GM23338 (cell line): Measurements from ENCODE around the gene TEKT5. TPM values are rescaled to one million over a fixed set of nuclear protein-coding genes. Genes with fewer than 3 reads are reported as not detected.

Experiments used
- ATAC-seq: fragments of 200-7000 bp; cut with Tn5 transposase; 3 replicates; pipeline ENCODE4 v1.9.1; 2020
- DNase-seq: peaks from one replicate; pipeline ENCODE4 v3.0.0-alpha.2; 2015; ENCODE audit warnings: low spot score
- H2AFZ ChIP-seq: fragments of 200-600 bp; sonication (generic); 2 replicates; pipeline ENCODE4 v1.8.0; 2016; ENCODE audit warnings: antibody characterized with exemption, mild to moderate bottlenecking, moderate library complexity
- H3F3A ChIP-seq: fragments of 200-600 bp; sonication (generic); replicated peaks from 2 replicates; pipeline ENCODE4 v1.8.0; 2017; ENCODE audit warnings: antibody characterized with exemption, mixed run types, low read depth
- H3K27ac ChIP-seq: fragments of 200-600 bp; sonication (generic); 2 replicates; pipeline ENCODE4 v1.6.1; 2016; ENCODE audit warnings: low read depth
- H3K27me3 ChIP-seq: fragments of 200-600 bp; sonication (generic); 2 replicates; pipeline ENCODE4 v1.8.0; 2016; ENCODE audit warnings: mild to moderate bottlenecking, mixed run types, moderate library complexity; ENCODE audit not compliant: insufficient read depth
- H3K36me3 ChIP-seq: fragments of 200-600 bp; sonication (generic); 2 replicates; pipeline ENCODE4 v1.8.0; 2016; ENCODE audit warnings: mild to moderate bottlenecking; ENCODE audit not compliant: insufficient read depth
- H3K4me1 ChIP-seq: fragments of 200-600 bp; sonication (generic); 2 replicates; pipeline ENCODE4 v1.8.0; 2016; ENCODE audit warnings: mild to moderate bottlenecking, moderate library complexity; ENCODE audit not compliant: insufficient read depth
- H3K4me2 ChIP-seq: fragments of 200-600 bp; sonication (generic); 2 replicates; pipeline ENCODE4 v1.7.1; 2017; ENCODE audit warnings: mixed run types
- H3K4me3 ChIP-seq: fragments of 200-600 bp; sonication (generic); 2 replicates; pipeline ENCODE4 v1.6.1; 2016; ENCODE audit warnings: mixed run types
- H3K79me2 ChIP-seq: fragments of 200-600 bp; sonication (generic); replicated peaks from 2 replicates; pipeline ENCODE4 v1.8.0; 2017; ENCODE audit warnings: mild to moderate bottlenecking; ENCODE audit not compliant: insufficient read depth
- H3K9me2 ChIP-seq: fragments of 200-600 bp; sonication (generic); 2 replicates; pipeline ENCODE4 v1.8.0; 2017; ENCODE audit not compliant: insufficient read depth
- H4K20me1 ChIP-seq: fragments of 200-600 bp; sonication (generic); replicated peaks from 2 replicates; pipeline ENCODE4 v1.8.0; 2017; ENCODE audit warnings: mild to moderate bottlenecking; ENCODE audit not compliant: insufficient read depth
- H3K27ac Mint-ChIP-seq: 2 replicates; pipeline ENCODE4 v1.8.0; 2020; ENCODE audit warnings: inconsistent platforms, mild to moderate bottlenecking, moderate library complexity, mixed read lengths
- H3K27me3 Mint-ChIP-seq: 3 replicates; pipeline ENCODE4 v1.8.0; 2022; ENCODE audit warnings: low read depth, mild to moderate bottlenecking, moderate library complexity, mixed read lengths, inconsistent platforms; ENCODE audit not compliant: insufficient read depth, poor library complexity
- H3K36me3 Mint-ChIP-seq: 3 replicates; pipeline ENCODE4 v1.8.0; 2021; ENCODE audit warnings: low read depth, mild to moderate bottlenecking, inconsistent platforms, moderate library complexity, mixed read lengths
- H3K4me1 Mint-ChIP-seq: 3 replicates; pipeline ENCODE4 v1.8.0; 2020; ENCODE audit warnings: mild to moderate bottlenecking, inconsistent platforms, mixed read lengths
- H3K4me3 Mint-ChIP-seq: 3 replicates; pipeline ENCODE4 v1.8.0; 2021; ENCODE audit warnings: moderate library complexity, mild to moderate bottlenecking, inconsistent platforms, mixed read lengths
- H3K9me3 Mint-ChIP-seq: 3 replicates; pipeline ENCODE4 v1.8.0; 2020; ENCODE audit warnings: moderate library complexity, mild to moderate bottlenecking, inconsistent platforms, mixed read lengths
- EZH2 ChIP-seq: fragments of 200-600 bp; sonication (generic); IDR thresholded peaks from one replicate; pipeline ENCODE4 v1.8.0; 2017; ENCODE audit warnings: antibody characterized with exemption, mild to moderate bottlenecking, low read depth; ENCODE audit not compliant: unreplicated experiment
- JUNB ChIP-seq: IDR thresholded peaks from one replicate; pipeline ENCODE4 v1.6.1; 2016; ENCODE audit warnings: antibody characterized with exemption; ENCODE audit not compliant: unreplicated experiment
- ZNF114 ChIP-seq: fragments of 250-450 bp; sonication (Bioruptor Pico); IDR thresholded peaks from 2 replicates; pipeline ENCODE4 v1.5.0; 2020; ENCODE audit warnings: mild to moderate bottlenecking, moderate library complexity
- ZNF331 ChIP-seq: fragments of 250-450 bp; sonication (Bioruptor Pico); IDR thresholded peaks from 2 replicates; pipeline ENCODE4 v1.5.0; 2020; ENCODE audit warnings: low read depth, mild to moderate bottlenecking, moderate library complexity
- polyA plus RNA-seq: library from polyadenylated mRNA; unstranded; fragments of >200 nt; fragmentation: Nextera tagmentation; extraction: Ambion mirVana; gene quantifications from 2 replicates; pipeline ENCODE4 v1.2.1, GENCODE V29; 2016
- total RNA-seq: library from RNA; depleted of rRNA; stranded (reverse); fragments of >200 nt; shearing (Covaris generic); gene quantifications from 2 replicates; pipeline ENCODE4 v1.2.3, GENCODE V29; 2014
- TF ChIP-seq, protein P1 (sequence below), 2 experiments: fragments of 200-600 bp in 1 of 2; sonication (generic) in 1 of 2; conservative IDR thresholded peaks; 2 replicates each; pipeline versions ENCODE4 v1.5.1 to v1.6.1; 2016 to 2017; ENCODE audit warnings: antibody characterized with exemption in 2 of 2, low read depth in 2 of 2, mild to moderate bottlenecking in 2 of 2, moderate library complexity in 1 of 2
- TF ChIP-seq, protein P2 (sequence below): fragments of 250-450 bp; sonication (Bioruptor Pico); IDR thresholded peaks from 2 replicates; pipeline ENCODE4 v1.5.0; 2020; ENCODE audit warnings: mild to moderate bottlenecking, moderate library complexity
- TF ChIP-seq, protein P3 (sequence below): IDR thresholded peaks from 2 replicates; pipeline ENCODE4 v1.6.1; 2016; ENCODE audit warnings: antibody characterized with exemption

TEKT5 gene
- total and polyA plus RNA-seq, 2 experiments from 2014 or later, result 0.52 TPM; not detected in 1

DNA sequence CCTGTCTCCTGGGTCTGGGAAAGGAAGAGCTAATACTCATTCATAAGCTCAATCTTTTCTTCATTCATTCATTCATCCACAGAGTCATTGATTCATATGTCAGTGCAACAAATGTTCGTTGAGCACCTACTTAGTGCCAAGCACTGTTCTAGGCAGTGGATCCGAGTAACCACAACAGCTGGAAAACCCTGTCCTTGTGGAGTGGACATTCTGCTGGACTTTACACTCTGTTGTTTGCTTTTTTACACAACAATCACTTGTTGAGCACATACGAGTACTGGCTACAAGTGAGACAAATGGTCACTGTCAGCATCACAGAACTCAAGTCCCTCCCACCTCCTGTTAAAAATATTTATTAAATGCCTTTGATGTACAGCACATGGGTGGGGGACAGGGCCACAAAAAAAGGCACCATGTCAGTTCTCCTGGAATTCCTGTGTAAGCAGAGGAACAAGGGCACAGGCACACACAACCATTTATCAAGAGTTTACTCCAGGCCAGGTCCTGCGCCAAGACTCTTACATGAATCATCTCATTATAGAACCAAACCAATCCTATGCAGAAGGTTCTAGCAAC lies 46.9 kb downstream of the TEKT5 start:
- no peaks in the 10 kb centered on the region for H3K27me3 Mint-ChIP-seq
- Histone ChIP-seq H3K27me3 (no peaks in the 10 kb centered on the region), H3K4me2 (no peak overlapping the region), H3K79me2 (no peaks in the 10 kb centered on the region), H3F3A (no peaks in the 10 kb centered on the region), H3K9me2 (no peaks in the 10 kb centered on the region), H3K4me3 (no peak overlapping the region), H3K27ac (no peak overlapping the region), H4K20me1 (no peaks in the 10 kb centered on the region), H2AFZ (no peak overlapping the region), H3K4me1 (peaks cover 5% of the 10 kb centered on the region; the same call in 1 of the 2 replicates), H3K36me3 (no peaks in the 10 kb centered on the region)
- no peaks in the 10 kb centered on the region for H3K36me3 Mint-ChIP-seq
- no peak for TF ChIP-seq ZNF331 (CRISPR knock-in tag)
- no peak for TF ChIP-seq EZH2
- TF ChIP-seq, protein P1, sequence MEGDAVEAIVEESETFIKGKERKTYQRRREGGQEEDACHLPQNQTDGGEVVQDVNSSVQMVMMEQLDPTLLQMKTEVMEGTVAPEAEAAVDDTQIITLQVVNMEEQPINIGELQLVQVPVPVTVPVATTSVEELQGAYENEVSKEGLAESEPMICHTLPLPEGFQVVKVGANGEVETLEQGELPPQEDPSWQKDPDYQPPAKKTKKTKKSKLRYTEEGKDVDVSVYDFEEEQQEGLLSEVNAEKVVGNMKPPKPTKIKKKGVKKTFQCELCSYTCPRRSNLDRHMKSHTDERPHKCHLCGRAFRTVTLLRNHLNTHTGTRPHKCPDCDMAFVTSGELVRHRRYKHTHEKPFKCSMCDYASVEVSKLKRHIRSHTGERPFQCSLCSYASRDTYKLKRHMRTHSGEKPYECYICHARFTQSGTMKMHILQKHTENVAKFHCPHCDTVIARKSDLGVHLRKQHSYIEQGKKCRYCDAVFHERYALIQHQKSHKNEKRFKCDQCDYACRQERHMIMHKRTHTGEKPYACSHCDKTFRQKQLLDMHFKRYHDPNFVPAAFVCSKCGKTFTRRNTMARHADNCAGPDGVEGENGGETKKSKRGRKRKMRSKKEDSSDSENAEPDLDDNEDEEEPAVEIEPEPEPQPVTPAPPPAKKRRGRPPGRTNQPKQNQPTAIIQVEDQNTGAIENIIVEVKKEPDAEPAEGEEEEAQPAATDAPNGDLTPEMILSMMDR (conservative IDR thresholded peaks at IDR 0.05; ENCODE audit: low read depth in 2 of 2), result no peak
- TF ChIP-seq, protein P2, sequence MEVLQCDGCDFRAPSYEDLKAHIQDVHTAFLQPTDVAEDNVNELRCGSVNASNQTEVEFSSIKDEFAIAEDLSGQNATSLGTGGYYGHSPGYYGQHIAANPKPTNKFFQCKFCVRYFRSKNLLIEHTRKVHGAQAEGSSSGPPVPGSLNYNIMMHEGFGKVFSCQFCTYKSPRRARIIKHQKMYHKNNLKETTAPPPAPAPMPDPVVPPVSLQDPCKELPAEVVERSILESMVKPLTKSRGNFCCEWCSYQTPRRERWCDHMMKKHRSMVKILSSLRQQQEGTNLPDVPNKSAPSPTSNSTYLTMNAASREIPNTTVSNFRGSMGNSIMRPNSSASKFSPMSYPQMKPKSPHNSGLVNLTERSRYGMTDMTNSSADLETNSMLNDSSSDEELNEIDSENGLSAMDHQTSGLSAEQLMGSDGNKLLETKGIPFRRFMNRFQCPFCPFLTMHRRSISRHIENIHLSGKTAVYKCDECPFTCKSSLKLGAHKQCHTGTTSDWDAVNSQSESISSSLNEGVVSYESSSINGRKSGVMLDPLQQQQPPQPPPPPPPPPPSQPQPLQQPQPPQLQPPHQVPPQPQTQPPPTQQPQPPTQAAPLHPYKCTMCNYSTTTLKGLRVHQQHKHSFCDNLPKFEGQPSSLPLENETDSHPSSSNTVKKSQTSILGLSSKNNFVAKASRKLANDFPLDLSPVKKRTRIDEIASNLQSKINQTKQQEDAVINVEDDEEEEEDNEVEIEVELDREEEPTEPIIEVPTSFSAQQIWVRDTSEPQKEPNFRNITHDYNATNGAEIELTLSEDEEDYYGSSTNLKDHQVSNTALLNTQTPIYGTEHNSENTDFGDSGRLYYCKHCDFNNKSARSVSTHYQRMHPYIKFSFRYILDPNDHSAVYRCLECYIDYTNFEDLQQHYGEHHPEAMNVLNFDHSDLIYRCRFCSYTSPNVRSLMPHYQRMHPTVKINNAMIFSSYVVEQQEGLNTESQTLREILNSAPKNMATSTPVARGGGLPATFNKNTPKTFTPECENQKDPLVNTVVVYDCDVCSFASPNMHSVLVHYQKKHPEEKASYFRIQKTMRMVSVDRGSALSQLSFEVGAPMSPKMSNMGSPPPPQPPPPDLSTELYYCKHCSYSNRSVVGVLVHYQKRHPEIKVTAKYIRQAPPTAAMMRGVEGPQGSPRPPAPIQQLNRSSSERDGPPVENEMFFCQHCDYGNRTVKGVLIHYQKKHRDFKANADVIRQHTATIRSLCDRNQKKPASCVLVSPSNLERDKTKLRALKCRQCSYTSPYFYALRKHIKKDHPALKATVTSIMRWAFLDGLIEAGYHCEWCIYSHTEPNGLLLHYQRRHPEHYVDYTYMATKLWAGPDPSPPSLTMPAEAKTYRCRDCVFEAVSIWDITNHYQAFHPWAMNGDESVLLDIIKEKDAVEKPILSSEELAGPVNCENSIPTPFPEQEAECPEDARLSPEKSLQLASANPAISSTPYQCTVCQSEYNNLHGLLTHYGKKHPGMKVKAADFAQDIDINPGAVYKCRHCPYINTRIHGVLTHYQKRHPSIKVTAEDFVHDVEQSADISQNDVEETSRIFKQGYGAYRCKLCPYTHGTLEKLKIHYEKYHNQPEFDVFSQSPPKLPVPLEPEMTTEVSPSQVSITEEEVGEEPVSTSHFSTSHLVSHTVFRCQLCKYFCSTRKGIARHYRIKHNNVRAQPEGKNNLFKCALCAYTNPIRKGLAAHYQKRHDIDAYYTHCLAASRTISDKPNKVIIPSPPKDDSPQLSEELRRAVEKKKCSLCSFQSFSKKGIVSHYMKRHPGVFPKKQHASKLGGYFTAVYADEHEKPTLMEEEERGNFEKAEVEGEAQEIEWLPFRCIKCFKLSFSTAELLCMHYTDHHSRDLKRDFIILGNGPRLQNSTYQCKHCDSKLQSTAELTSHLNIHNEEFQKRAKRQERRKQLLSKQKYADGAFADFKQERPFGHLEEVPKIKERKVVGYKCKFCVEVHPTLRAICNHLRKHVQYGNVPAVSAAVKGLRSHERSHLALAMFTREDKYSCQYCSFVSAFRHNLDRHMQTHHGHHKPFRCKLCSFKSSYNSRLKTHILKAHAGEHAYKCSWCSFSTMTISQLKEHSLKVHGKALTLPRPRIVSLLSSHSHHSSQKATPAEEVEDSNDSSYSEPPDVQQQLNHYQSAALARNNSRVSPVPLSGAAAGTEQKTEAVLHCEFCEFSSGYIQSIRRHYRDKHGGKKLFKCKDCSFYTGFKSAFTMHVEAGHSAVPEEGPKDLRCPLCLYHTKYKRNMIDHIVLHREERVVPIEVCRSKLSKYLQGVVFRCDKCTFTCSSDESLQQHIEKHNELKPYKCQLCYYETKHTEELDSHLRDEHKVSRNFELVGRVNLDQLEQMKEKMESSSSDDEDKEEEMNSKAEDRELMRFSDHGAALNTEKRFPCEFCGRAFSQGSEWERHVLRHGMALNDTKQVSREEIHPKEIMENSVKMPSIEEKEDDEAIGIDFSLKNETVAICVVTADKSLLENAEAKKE, result no peak
- no peak for TF ChIP-seq ZNF114 (CRISPR knock-in tag)
- no peak for TF ChIP-seq JUNB
- TF ChIP-seq, protein P3, sequence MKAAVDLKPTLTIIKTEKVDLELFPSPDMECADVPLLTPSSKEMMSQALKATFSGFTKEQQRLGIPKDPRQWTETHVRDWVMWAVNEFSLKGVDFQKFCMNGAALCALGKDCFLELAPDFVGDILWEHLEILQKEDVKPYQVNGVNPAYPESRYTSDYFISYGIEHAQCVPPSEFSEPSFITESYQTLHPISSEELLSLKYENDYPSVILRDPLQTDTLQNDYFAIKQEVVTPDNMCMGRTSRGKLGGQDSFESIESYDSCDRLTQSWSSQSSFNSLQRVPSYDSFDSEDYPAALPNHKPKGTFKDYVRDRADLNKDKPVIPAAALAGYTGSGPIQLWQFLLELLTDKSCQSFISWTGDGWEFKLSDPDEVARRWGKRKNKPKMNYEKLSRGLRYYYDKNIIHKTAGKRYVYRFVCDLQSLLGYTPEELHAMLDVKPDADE, result no peak
- DNase-seq (no peak), ATAC-seq (no peak)
- H3K9me3 Mint-ChIP-seq, result no peaks in the 10 kb centered on the region
- H3K4me3 Mint-ChIP-seq, result no peak overlapping the region
- peaks cover 14% of the 10 kb centered on the region for H3K4me1 Mint-ChIP-seq
- no peak overlapping the region for H3K27ac Mint-ChIP-seq
